Panc1 (cell line): ENCODE data around the gene ACER3. TPM values are rescaled to one million over a fixed set of nuclear protein-coding genes. Genes with fewer than 3 reads are reported as not detected.

Experiments used
- ATAC-seq: fragments of 200-7000 bp; cut with Tn5 transposase; 2 replicates; pipeline ENCODE4 v1.9.1; 2020; ENCODE audit warnings: mild to moderate bottlenecking, moderate library complexity
- BruUV-seq: library from RNA; stranded (reverse); fragments of 400-500 nt; replicated peaks from 2 replicates; lab custom pipeline; 2021; lab: Mats Ljungman, UMichigan
- CTCF ChIA-PET: fragments of 300-600 bp; sonication (Branson Sonifier 250); formaldehyde crosslinking; loops from one replicate; lab custom pipeline; 2022; ENCODE audit warnings: antibody characterized with exemption; lab: Charles Lee
- POLR2A ChIA-PET: fragments of 300-600 bp; sonication (Branson Sonifier 250); formaldehyde crosslinking; loops from one replicate; lab custom pipeline; 2022; ENCODE audit warnings: antibody characterized with exemption; lab: Charles Lee
- DNase-seq: peaks from one replicate; pipeline ENCODE4 v3.0.0-alpha.2; 2010; ENCODE audit warnings: low read depth, low spot score
- H3K27ac ChIP-seq: 2 replicates; pipeline ENCODE4 v1.5.1; 2011; ENCODE audit warnings: mild to moderate bottlenecking, low read length, inconsistent platforms
- H3K27me3 ChIP-seq: fragments of 200-500 bp; sonication (Bioruptor generic); 2 replicates; pipeline ENCODE4 v1.6.0; 2014; ENCODE audit warnings: low read length, inconsistent platforms; ENCODE audit not compliant: control insufficient read depth, insufficient read depth
- H3K36me3 ChIP-seq: fragments of 200-500 bp; sonication (Bioruptor generic); 2 replicates; pipeline ENCODE4 v1.5.1; 2014; ENCODE audit warnings: inconsistent platforms, mild to moderate bottlenecking, low read length, moderate library complexity; ENCODE audit not compliant: control insufficient read depth, insufficient read depth
- H3K4me1 ChIP-seq: 2 replicates; pipeline ENCODE4 v1.5.1; 2011; ENCODE audit warnings: inconsistent platforms, mild to moderate bottlenecking, low read length, moderate library complexity; ENCODE audit not compliant: control insufficient read depth, insufficient read depth
- H3K4me3 ChIP-seq, 2 experiments: 2 replicates each; pipeline ENCODE4 v1.5.1; 2011 to 2012; ENCODE audit warnings: low read depth in 2 of 2, low read length in 2 of 2, mild to moderate bottlenecking in 2 of 2, inconsistent platforms in 1 of 2, moderate library complexity in 1 of 2
- H3K9me3 ChIP-seq: fragments of 200-500 bp; sonication (Bioruptor generic); 2 replicates; pipeline ENCODE4 v1.5.1; 2014; ENCODE audit warnings: low read depth, mild to moderate bottlenecking, inconsistent platforms, low read length, moderate library complexity; ENCODE audit not compliant: control insufficient read depth, insufficient read depth
- CTCF ChIP-seq: fragments of 450-650 bp; IDR thresholded peaks from 2 replicates; pipeline ENCODE4 v1.5.1; 2017; ENCODE audit warnings: mild to moderate bottlenecking
- POLR2AphosphoS5 ChIP-seq: IDR thresholded peaks from 2 replicates; pipeline ENCODE4 v1.6.1; 2012; ENCODE audit warnings: mild to moderate bottlenecking, low read depth, low read length, moderate library complexity
- REST ChIP-seq, 2 experiments: IDR thresholded peaks; 2 replicates each; pipeline ENCODE4 v1.6.1; 2011 to 2012; ENCODE audit warnings: low read depth in 2 of 2, control low read depth in 1 of 2, low read length in 1 of 2, mild to moderate bottlenecking in 1 of 2, moderate library complexity in 1 of 2; ENCODE audit not compliant: insufficient read depth in 1 of 2
- SIN3A ChIP-seq: IDR thresholded peaks from 2 replicates; pipeline ENCODE4 v1.6.1; 2012; ENCODE audit warnings: low read depth, mild to moderate bottlenecking, low read length, moderate library complexity, borderline replicate concordance; ENCODE audit not compliant: insufficient read depth
- TCF7L2 ChIP-seq: IDR thresholded peaks from 2 replicates; pipeline ENCODE4 v1.6.1; 2011; ENCODE audit warnings: mild to moderate bottlenecking, low read depth, low read length, inconsistent platforms
- in situ Hi-C: cut with HindIII; loops from 2 replicates; pipeline ENCODE4 v1.10.0; 2016; ENCODE audit warnings: low sequenced_read_pairs, low pct_unique_long_range_greater_than_20kb
- intact Hi-C: fragments of 100-400 bp; cut with micrococcal nuclease; formaldehyde crosslinking; loops from one replicate; pipeline ENCODE4 v1.10.0; 2022; ENCODE audit not compliant: unreplicated experiment
- total RNA-seq: library from RNA; stranded (reverse); gene quantifications from one replicate; pipeline ENCODE4 v1.2.1, GENCODE V29; 2021; ENCODE audit not compliant: unreplicated experiment

Gene ACER3
- total RNA-seq, 1 experiment from 2014 or later, result 41.8 TPM

- ChIA-PET CTCF (no interaction called here), POLR2A (no interaction called here)
- no peaks in the 10 kb centered on the region for H3K27me3 ChIP-seq
- peaks cover 11% of the 10 kb centered on the region; the same call in 1 of the 2 replicates for H3K9me3 ChIP-seq
- no peaks in the 10 kb centered on the region for H3K4me1 ChIP-seq
- no peak overlapping the region for H3K4me3 ChIP-seq
- no peak for DNase-seq
- no peak for TF ChIP-seq CTCF
- H3K27ac ChIP-seq, result no peak overlapping the region
- ATAC-seq, result no peak
- H3K36me3 ChIP-seq, result no peaks in the 10 kb centered on the region
- BruUV-seq, result no TSS peak
- in situ Hi-C loops (no loop called here), intact Hi-C loops (no loop called here)
These were observed 118.1 kb downstream of the ACER3 start for GRCh38 chr11:76978818-76979217.

- DNase-seq (no peak), ATAC-seq (no peak)
- Histone ChIP-seq H3K36me3 (no peaks in the 10 kb centered on the region), H3K27me3 (no peaks in the 10 kb centered on the region), H3K27ac (no peak overlapping the region), H3K4me3 (no peak overlapping the region), H3K9me3 (peaks cover 11% of the 10 kb centered on the region; the same call in 1 of the 2 replicates), H3K4me1 (no peaks in the 10 kb centered on the region)
- no TSS peak for BruUV-seq
- ChIA-PET POLR2A (no interaction called here), CTCF (interaction anchor here (0.5 kb wide), 1 partner anchor 654 kb away, joined by 3 read pairs; no protein-coding TSS in a partner anchor)
- intact Hi-C loops, result no loop called here
- no peak for TF ChIP-seq TCF7L2
- no peak for TF ChIP-seq POLR2AphosphoS5
- TF ChIP-seq CTCF, result no peak
- TF ChIP-seq SIN3A, result no peak
- TF ChIP-seq REST (IDR thresholded peaks at IDR 0.05; ENCODE audit: insufficient read depth in 1 of 2, low read depth in 2 of 2, low read length in 1 of 2), result no peak
- in situ Hi-C loops, result no loop called here
These were observed 119.5 kb downstream of the ACER3 start for GRCh38 chr11:76980196-76980595.

- Histone ChIP-seq H3K27me3 (no peaks in the 10 kb centered on the region), H3K9me3 (no peaks in the 10 kb centered on the region), H3K36me3 (no peaks in the 10 kb centered on the region), H3K4me1 (no peaks in the 10 kb centered on the region), H3K4me3 (no peak overlapping the region), H3K27ac (no peak overlapping the region)
- ChIA-PET CTCF (no interaction called here), POLR2A (no interaction called here)
- ATAC-seq, result no peak
- in situ Hi-C loops, result no loop called here
- no TSS peak for BruUV-seq
- TF ChIP-seq SIN3A (no peak), CTCF (no peak), TCF7L2 (no peak), REST (IDR thresholded peaks at IDR 0.05; ENCODE audit: insufficient read depth in 1 of 2, low read depth in 2 of 2, low read length in 1 of 2) (no peak), POLR2AphosphoS5 (no peak)
- no peak for DNase-seq
- intact Hi-C loops, result no loop called here
These were observed 124.0 kb downstream of the ACER3 start for GRCh38 chr11:76984743-76985142.
